HL-60 (cell line): ENCODE measurements around the gene HEXD.
"Not testable (repeated sequence)": the region's sequence is repeated elsewhere in the genome, so short reads cannot be mapped to it uniquely, and the experiment has no call there.

Experiments
- DNase-seq, 2 experiments: peaks; one replicate each; pipeline ENCODE4 v3.0.0-alpha.2; 2010 to 2020; ENCODE audit warnings: low read depth in 1 of 2, low spot score in 1 of 2
- H3K27ac ChIP-seq: fragments of 250-450 bp; sonication (Bioruptor Pico); replicated peaks from 2 replicates; pipeline ENCODE4 v1.5.1; 2020; ENCODE audit warnings: mild to moderate bottlenecking, moderate library complexity
- H3K27me3 ChIP-seq: fragments of 250-450 bp; sonication (Bioruptor Pico); 2 replicates; pipeline ENCODE4 v1.5.1; 2021; ENCODE audit warnings: mild to moderate bottlenecking, moderate library complexity; ENCODE audit not compliant: insufficient read depth, poor library complexity, severe bottlenecking
- H3K4me3 ChIP-seq: replicated peaks from 2 replicates; pipeline ENCODE4 v1.5.1; 2011; ENCODE audit warnings: mild to moderate bottlenecking, control low read depth, low read length; ENCODE audit not compliant: insufficient read depth
- CTCF ChIP-seq: IDR thresholded peaks from one replicate; pipeline ENCODE4 v1.5.1; 2011; ENCODE audit warnings: low read length, control low read depth, inconsistent platforms; ENCODE audit not compliant: insufficient read depth
- GABPA ChIP-seq: IDR thresholded peaks from 2 replicates; pipeline ENCODE4 v1.6.1; 2012; ENCODE audit warnings: low read depth
- POLR2AphosphoS5 ChIP-seq: IDR thresholded peaks from 2 replicates; pipeline ENCODE4 v1.6.1; 2012; ENCODE audit warnings: low read depth
- REST ChIP-seq: IDR thresholded peaks from 2 replicates; pipeline ENCODE4 v1.6.1; 2012; ENCODE audit warnings: low read depth; ENCODE audit not compliant: insufficient replicate concordance
- SPI1 ChIP-seq: IDR thresholded peaks from 2 replicates; pipeline ENCODE4 v1.6.1; 2012; ENCODE audit warnings: low read depth, mild to moderate bottlenecking, borderline replicate concordance

HEXD gene

DNA sequence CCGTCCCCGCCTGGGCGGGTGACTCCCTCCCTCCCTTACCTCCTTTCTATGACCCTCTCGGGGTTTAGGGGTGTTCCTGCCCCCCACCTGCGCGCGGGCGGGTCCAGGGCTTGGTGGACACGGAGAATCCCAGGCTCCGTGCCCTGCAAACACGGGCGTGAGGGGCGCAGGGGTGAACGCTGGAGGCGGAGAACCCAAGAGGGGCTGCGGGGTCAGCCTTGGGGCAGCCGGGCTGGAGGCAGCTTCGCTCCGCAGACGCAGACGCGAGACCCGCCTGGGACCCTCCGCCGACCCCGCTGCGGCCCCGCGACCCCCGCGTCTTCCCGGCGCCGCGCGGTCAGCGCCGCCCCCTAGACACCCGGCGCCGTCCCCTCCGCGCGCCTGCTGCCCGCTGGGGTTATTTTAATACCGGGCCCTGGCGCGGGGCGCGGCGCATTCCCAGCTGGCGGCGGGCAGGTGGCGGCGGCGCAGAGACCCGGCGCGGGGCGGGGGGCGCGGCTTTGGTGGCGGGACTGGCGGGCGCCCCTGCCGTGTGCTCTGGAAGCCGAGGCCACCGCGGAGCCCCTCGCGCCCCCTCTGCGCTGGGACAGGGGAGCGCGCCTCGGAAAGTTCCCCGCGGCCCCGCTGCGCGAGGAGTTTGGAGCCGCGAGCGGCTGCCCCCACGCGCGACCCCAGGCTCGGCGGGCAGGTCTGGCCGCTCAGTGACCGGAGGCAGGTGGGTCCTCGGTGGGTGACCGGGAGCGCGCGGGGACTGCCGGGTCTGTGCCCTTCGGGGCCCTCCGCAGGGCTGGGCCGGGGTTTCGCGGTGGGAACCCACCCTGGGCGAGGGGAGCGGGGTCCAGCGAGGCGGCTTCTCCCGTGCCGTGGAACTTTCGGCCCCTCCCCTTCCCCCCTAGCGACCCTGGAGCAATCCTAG lies 46.6 kb upstream of the HEXD start, which contains the start of gene UTS2R:
Gene UTS2R, plus strand, starts transcription at position 433 of the 916 bp plus-strand sequence. CDS start 2,560 bp downstream, outside the sequence.
- no peak within 1 kb of the TSS for H3K27ac ChIP-seq
- no peak for DNase-seq
- H3K4me3 ChIP-seq, result no peak within 1 kb of the TSS
- TF ChIP-seq SPI1 (no peak), POLR2AphosphoS5 (no peak), GABPA (no peak), CTCF (no peak), REST (no peak)
- peaks cover 42% of the 10 kb centered on the region for H3K27me3 ChIP-seq

DNA sequence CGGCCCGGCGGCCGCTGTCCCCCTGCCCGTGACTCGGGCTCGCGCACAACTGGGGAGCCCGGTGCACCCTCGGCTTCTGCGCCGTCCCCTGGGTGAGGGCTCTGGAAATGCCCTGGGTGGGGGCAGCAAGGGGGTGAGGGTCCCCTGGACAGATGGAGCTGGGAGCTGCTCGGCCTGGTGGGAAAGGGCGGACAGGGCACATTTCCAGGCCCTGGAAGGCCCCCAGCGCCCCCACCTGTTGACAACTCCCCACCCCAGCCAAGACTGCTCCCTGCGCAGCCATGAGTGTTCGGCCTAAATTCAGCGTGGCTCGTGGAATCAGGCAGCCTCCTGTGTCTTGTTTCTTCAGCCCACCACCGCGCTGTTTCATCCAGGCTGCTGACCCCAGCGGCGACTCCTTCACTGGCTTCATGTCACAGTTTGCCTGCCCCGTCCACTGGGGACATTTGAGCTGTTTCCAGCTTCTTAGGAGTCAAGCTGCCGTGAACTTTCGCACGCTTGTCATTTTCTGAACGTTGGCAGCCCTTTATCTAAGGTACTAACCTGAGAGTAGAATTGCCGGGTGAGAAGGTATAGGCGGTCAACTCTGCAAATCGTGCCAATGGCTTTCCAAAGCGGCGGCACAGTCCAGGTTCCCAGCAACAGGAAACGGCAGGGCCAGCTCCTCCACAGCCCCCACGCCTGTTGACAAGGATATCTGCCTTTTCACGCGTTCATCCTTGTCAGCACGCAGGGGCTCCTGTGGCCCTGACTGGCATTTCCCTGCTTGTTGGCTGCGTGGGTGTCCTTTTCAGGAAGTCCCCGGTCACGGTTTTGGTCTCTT lies 45.7 kb upstream of the HEXD start:
- peaks cover 42% of the 10 kb centered on the region for H3K27me3 ChIP-seq
- no peak overlapping the region for H3K4me3 ChIP-seq
- peak; percentile 12; the same call in 1 of the 2 replicates for TF ChIP-seq SPI1
- TF ChIP-seq POLR2AphosphoS5, result no peak
- H3K27ac ChIP-seq, result no peak overlapping the region
- no peak for DNase-seq

DNA sequence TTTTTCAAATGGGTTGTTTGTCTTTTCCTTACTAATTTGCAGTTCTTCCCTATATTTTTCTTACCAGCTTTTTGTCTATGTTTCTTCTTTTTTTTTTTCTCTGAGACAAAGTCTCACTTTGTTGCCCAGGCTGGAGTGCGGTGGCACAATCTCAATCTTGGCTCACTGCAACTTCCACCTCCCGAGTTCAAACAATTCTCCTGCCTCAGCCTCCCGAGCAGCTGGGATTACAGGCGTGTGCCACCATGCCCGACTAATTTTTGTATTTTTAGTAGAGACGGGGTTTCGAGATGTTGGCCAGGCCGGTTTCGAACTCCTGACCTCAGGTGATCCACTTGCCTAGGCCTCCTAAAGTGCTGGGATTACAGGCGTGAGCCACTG lies 45.1 kb upstream of the HEXD start:
- H3K4me3 ChIP-seq, DNase-seq, H3K27ac ChIP-seq: not testable (repeated sequence)
- peaks cover 42% of the 10 kb centered on the region for H3K27me3 ChIP-seq

DNA sequence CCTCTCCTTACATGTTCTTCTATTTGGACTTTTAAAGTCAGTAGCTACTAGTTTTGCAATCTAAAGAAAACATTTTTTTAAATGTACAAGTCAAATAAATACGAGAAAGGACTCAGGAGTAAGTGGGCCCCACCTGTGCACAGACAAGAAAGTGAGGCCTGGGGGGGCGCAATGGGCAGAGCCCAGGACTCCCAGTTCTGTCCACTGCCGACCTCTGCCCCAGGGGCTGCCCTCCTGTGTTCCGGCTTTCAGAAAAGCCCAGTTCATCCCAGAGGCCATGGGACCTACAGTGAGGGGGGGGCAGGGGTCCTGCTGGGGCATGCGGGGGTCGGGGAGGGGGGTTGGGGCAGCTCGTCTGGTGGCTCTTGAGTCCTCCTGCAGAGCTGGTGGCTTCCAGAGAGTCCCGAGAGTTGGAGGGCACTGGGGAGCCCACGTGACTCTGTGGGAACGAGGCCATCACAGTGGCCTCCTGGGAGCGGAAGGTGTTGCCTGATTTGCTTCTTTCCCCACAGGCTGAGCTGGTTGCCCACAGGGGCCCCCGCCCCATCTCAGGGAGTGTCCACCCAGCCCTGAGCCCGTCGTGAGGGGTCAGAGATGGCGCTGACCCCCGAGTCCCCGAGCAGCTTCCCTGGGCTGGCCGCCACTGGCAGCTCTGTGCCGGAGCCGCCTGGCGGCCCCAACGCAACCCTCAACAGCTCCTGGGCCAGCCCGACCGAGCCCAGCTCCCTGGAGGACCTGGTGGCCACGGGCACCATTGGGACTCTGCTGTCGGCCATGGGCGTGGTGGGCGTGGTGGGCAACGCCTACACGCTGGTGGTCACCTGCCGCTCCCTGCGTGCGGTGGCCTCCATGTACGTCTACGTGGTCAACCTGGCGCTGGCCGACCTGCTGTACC lies 44.2 kb upstream of the HEXD start:
- Histone ChIP-seq H3K4me3 (no peak overlapping the region), H3K27ac (no peak overlapping the region), H3K27me3 (peaks cover 42% of the 10 kb centered on the region)
- no peak for DNase-seq
- TF ChIP-seq POLR2AphosphoS5 (no peak), REST (no peak), CTCF (no peak), GABPA (no peak), SPI1 (no peak)
